Activated effector memory CD4-positive, alpha-beta T cell treated with anti-CD3 and anti-CD28 coated beads, Interleukin-2, amount 50 U/mL, for 16 hours (primary cell): ENCODE results near the gene AARSD1.
A peak's percentile ranks its signal among the peaks of the same experiment; 100 is the strongest.
"Not testable (repeated sequence)": the region's sequence is repeated elsewhere in the genome, so short reads cannot be mapped to it uniquely, and the experiment has no call there.

ENCODE experiments used
- DNase-seq: peaks from one replicate; pipeline ENCODE4 v3.0.0-alpha.2; 2020

AARSD1 gene

GRCh38 chr17:42980766-42981397 is 16.6 kb upstream of the AARSD1 start:
- peak; percentile 85 for DNase-seq

DNA sequence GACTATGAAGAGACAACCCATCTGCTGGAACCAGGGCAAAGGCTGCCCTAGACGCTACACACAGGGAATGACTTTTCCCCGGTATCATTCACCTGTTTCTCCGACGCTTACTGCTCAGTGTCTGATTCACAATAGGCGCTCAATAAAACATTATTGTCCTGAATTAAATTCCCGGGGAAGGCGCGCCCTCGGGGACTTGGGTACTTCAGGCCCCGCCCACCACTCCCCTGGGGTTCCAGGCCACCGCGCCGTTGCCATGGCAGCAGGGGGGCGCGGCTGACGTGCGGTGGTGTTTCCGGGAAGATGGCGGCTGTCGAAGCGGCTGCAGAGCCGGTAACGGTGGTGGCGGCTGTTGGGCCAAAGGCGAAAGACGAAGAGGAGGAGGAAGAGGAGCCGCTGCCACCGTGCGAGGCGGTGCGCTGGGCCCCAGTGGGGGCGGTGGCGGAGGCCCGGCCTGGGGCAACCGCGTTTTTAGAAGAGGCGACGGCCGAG is 16.1 kb upstream of the AARSD1 start, which contains the start of gene RUNDC1:
Gene RUNDC1, plus strand, starts transcription at position 292 of the 492 bp plus-strand sequence. Its CDS starts 12 bp downstream, at position 304.
- DNase-seq: peak; percentile 97

- peak; percentile 66 for DNase-seq
Measured at GRCh38 chr17:42979511-42980273, 15.4 kb upstream of the AARSD1 start, which contains the start of gene PTGES3L. PTGES3L (minus strand) TSS chr17:42980080; CDS start chr17:42980053, 27 bp downstream.

- peak; percentile 2 for DNase-seq
Measured at GRCh38 chr17:42975701-42976100, 11.4 kb upstream of the AARSD1 start.

DNA sequence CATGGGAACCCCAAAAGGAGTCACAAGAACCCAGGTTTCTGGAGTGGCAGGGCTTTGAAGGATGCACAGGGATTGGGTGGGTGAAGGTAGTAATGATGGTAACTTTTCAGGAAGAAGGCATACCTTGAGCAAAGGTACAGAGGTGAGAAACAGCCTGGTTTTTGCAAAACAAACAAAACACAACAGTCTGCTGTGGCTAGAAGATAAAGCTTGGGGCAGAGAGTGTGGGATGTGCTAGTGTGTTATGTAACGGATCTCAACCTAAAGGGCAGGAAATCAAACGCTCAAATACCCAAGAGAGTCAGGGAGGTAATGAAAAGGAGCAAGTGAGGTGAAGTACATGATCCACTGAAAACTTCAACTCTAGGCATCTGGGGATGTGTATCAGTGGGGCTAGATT is 11.0 kb upstream of the AARSD1 start:
- peak; percentile 4 for DNase-seq

- DNase-seq: not testable (repeated sequence)
Measured at GRCh38 chr17:42973323-42973722, 9.1 kb upstream of the AARSD1 start.

- no peak for DNase-seq
Measured at GRCh38 chr17:42971589-42971988, 7.3 kb upstream of the AARSD1 start.

DNA sequence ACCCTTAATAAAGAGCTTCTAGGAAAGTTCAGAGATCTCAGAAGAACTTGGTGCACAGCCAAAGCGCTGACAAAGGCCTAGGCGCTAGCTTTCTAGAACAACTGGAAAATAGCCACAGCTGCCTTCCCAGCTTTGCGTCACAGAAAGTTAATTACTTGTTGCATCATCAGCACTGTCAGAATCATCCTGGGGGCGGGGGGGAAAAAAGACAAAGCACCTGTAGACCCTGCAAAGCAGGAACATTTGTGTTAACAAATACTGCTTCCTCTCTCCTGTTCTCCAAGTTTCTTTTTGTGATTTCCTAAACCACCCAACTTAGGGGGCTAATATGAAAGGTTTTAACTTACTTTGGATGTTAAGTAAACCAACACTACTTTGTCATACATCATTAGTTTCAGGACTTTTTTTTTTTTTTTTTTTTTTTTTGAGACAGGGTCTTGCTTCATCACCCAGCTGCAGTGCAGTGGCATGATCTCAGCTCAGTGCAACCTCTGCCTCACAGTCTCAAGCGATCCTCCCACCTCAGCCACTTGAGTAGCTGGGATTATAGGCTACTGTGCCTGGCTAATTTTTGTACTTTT is 4.8 kb upstream of the AARSD1 start:
- no peak for DNase-seq

DNA sequence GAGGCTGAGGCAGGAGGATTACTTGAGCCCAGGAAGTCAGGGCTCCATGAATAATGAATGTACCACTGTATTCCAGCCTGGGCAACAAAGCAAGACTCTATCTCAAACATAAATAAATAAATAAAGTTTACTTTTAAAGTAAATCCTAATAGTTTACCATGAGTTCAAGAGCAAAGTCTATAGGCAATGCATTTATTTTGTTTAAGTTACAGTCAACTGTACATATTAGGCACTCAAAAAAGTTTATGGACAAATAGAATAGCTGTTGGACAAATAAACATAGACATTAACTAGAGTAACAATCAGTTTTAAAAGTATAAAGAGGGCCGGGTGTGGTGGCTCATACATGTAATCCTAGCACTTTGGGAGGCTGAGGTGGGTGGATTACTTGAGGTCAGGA is 3.7 kb upstream of the AARSD1 start:
- DNase-seq: no peak

DNA sequence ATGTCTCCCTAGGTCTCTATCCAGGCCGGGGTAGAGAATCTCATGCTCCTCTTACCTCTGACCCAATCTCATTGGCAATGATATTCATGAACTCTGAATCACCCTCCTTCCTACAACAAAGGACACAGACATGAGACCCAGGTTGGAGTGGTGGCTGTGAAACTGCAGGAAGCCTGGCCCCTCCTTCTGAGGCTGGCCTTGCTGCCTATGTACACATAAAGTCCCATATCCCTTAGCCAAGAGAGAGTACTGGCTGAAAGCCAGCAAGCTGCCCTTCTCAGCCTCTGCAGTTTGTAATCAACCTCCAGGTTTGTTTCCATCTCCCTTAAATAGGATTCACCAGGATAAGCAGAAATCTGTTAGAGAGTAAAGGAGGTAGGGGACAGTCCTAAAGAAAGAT is 10.6 kb downstream of the AARSD1 start:
- no peak for DNase-seq

- DNase-seq: no peak
Measured at GRCh38 chr17:42950044-42950783, 14.0 kb downstream of the AARSD1 start.

DNA sequence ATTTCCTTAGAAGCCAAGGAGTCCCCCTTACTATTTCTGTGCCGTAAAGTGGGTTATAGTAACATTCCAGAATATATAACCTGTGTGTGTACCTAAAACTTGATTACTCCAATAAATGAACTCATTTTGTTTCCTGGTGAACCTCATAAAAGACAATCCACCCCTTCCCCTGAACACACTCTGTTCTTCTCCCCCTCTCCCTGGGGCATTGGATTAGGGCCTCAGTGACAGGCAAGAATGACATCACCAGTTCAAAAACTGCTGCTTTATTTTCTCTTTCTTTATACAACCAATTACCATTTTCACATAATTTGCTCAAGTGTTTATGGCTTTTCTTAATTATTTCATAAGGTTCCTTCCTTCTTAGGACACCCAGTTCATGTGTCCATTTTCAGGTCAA is 17.4 kb downstream of the AARSD1 start:
- no peak for DNase-seq

GRCh38 chr17:42944211-42944610 is 20.0 kb downstream of the AARSD1 start:
- no peak for DNase-seq

DNA sequence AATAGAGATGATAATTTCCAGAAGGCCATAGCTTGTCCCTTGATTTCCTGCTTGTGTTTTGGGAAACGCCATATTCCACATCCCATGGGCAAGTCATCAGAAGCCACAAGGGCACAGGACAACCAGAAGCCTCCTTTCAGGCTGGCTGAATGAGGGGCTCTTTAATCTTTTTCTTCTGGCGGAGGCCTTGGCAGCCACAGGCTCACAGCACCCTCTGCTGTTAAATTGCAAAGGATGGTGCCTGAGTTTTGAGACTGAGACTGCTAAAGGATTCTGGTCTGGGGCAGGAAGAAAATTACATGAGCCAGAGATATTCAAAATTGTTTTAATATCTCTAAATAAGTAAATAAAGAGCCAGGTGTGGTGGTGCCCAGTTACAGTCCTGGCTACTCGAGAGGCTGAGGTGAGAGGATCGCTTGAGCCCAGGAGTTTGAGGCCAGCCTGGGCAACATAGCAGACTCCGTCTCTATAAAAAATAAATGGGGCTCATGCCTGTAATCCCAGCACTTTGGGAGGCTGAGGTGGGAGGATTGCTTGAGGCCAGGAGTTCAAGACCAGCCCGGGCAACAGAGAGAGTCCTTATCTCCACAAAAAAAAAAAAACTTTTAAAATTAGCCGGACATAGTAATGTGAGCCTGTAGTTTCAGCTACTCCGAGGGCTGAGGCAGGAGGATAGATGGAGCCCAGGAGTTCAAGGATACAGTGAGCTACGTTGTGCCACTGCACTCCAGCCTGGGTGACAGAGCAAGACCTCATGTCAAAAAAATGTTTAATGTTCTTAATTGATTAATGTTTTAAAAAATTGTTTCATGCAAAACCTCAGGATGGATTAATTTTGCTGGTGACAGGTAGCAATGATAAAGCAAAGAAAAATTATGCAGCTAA is 26.3 kb downstream of the AARSD1 start:
- no peak for DNase-seq

DNA sequence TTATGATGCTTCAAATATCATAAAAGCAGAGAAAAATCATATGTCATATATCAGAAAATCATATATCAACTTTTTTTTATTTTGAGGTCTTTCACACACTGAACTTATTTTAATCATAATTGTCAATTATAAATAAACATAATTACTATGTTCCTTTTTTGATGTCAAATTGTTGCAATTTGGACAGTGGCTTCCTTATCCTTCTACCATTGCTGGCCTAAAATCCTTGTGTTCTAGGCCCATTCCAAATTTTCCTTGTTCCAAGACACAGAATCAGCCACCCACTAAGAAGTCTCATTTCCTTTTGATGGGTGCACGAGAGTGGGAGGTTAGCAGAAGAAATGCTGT is 34.8 kb downstream of the AARSD1 start:
- DNase-seq: no peak

GRCh38 chr17:42928714-42929496 is 35.3 kb downstream of the AARSD1 start:
- DNase-seq: peak; percentile 62

- DNase-seq: no peak
Measured at GRCh38 chr17:42924891-42925290, 39.4 kb downstream of the AARSD1 start.

DNA sequence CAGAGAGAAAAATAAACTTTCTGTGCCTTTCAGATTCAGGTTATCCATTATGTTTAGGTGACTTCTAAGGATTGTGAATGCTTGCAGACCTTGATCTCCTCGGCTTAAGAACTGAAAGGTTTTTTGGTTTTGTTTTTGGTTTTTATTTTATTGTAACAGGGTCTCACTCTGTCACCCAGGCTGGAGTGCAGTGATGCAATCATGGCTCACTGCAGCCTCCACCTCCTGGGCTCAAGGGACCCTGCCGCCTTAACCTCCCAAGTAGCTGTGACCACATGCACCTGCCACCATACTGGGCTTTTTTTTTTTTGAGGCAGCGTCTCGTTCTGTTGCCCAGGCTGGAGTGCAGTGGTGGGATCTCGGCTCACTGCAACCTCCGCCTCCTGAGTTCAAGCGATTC is 40.8 kb downstream of the AARSD1 start:
- not testable (repeated sequence) for DNase-seq

DNA sequence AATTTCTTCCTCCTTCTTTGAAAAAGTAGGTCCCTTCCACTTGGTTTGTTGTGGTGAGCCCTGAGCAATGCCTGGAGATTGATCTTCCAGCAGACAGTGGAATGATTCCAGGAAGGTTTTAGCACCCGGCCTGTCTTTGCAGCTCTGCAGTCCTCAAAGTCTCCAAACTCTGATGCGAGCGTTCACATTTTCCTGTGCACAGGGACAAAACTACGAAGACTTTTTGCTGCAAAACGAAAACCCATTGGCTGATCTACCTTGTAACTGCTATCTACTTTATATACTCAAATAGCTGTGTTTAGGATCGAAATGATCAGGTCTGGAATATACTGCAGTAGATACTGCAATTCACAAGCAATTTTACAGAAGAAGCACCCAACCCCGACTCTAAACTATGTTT is 42.0 kb downstream of the AARSD1 start:
- DNase-seq: no peak

- no peak for DNase-seq
Measured at GRCh38 chr17:42920922-42921321, 43.3 kb downstream of the AARSD1 start.
